NCI-H2029 (cell line): Measurements from ENCODE around the gene ATG2B.
"Not testable (repeated sequence)": the region's sequence is repeated elsewhere in the genome, so short reads cannot be mapped to it uniquely, and the experiment has no call there.

Source experiments
- DNase-seq: peaks from one replicate; lab custom pipeline; 2025; lab: John Stamatoyannopoulos, UW

The ATG2B gene

DNA sequence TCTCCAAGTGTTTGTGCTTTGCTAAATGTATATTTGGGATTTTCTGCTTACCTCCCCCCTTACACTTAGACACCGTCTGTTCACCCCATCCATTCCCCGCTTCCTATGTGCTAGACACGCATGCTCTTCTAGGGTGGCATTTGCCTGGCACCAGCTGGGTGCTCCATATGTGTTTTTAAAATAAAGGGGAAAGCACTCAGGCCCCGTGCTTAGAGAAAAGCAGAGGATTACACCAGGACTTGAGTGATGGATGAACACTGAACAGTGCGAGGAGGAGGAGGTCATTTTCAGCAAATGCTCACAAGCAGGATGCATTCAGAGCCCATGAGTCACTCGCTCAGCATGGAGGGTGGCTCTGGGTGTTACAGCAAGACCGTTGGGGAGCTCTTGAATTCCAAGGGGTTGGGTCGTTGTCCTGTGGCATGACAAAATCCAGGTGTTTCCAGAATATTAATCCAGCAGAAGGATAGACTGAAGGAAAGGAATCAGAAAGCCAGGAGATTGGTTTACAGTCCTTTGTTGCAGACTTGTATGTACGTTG, 110.1 kb downstream of the ATG2B start:
- no peak for DNase-seq

DNA sequence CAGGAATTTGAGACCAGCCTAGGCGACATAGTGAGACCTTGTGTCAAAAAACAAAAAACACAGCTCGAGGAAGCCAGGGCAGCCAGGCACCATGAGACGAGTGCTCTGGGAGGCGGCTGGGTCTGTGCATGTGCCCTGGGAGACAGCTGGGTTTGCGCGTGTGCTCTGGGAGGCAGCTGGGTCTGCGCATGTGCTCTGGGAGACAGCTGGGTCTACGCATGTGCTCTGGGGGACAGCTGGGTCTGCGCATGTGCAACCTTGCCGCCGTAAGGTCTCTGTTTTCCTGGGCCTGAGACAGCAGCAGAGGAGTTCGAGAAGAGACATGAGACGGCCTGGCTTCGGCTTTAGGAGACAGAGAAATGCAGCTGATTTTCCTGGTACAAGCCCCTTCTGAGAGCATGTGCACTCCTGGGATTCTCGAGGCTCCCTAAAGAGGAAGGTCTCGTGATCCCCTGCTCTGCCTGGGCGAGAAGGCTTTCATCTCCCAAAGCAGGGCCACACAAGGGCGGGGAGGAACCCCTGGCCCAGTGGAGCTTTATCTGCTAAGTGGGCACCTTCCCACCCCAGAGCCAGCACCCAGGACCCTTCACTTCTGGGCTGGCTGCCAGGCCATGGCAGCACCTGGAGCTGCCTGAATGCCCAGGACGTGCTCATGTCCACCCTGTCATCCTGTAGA, 110.7 kb downstream of the ATG2B start:
- DNase-seq, result peak; percentile 43

DNA sequence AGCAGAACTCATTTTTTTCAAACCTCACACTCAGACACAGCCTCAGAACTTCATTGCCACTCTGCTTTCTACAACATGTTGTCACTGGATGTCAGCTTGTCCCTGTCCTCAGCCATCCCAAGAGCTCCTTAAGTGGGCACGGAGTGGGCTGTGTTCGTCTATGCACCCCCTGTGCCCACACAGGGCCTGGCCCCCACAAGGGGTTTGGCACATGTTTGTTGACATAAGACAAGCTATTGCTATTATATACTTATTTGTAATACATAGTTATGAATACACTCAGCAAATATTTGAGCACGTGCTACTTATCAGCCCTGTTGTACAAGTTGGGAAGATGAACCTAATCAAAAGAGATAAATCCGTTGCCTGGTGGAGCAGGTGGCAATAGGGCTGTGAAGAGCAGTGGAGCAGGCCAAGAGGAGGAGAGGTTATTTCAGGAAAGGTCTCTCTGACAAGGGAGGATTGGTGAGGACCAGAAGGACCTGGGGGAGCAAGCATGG, 111.4 kb downstream of the ATG2B start:
- DNase-seq, result no peak

DNA sequence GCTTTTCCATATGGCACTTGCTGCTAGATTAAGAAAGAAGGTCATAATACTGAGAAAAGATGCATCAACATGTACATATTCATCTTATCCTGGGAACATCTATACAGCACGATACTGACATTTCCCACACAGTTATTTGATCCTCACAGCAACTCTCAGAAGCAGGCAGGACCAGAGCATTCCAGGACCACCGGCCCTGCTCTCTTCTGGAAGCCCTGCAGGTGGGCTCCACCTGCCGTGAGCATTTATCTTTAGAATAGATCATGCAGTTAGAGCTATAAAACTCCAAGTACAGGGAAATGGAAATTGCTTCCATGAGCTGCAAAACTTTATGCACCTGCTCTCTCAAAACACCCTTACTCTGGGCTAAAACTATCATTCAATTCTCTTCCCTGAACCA, 112.7 kb downstream of the ATG2B start:
- DNase-seq, result no peak

DNA sequence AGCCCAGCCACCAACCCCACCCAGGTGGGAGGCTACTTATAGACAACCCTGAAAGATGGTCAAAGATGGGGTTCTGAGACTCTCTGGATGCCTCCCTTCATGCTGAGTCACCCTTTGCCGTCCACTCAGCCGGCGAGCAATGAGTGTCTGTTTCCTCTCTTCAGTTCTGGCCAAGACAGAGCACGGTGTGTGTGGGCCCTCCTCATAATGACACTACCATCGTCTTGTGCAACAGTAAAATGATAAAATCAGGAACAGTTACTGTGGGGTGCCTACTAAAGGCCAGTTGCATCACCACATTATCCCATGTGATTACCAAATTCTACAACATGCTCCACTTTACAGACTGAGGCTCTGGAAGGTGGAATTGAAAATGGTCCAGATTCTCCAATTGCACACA, 114.1 kb downstream of the ATG2B start:
- no peak for DNase-seq

DNA sequence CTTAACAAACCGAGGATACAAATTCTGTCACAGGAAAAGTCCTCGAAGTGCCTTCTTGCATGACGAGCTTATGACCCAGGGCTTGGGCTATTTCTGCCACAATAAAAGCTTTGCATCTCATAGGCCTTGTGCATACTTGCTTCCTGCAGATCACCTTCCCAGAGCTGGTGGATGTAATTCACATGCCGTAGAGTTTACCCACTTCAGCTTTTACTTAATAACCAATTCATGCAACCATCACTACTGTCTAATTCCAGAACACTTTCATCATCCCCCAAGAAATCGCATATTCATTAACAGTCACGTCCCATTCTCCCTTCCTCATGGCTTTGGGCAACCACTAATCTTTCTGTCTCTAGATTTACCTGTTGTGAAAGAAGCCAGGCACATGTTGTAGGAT, 116.1 kb downstream of the ATG2B start:
- DNase-seq, result no peak

DNA sequence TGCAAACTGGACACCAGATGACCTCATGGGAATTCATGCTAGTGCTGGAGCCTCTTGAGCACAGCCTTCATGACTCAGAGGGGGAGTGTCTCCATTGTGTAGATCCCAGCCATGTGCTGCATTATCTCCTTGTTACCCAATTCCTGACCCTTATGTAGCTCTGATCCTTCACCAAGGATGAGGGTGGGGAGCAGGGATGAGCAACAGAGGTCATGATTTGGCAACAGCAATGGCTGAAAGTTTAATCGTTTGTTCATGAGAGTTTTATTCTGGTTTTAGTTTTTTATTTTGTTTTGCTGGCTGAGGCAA, 116.6 kb downstream of the ATG2B start:
- no peak for DNase-seq

DNA sequence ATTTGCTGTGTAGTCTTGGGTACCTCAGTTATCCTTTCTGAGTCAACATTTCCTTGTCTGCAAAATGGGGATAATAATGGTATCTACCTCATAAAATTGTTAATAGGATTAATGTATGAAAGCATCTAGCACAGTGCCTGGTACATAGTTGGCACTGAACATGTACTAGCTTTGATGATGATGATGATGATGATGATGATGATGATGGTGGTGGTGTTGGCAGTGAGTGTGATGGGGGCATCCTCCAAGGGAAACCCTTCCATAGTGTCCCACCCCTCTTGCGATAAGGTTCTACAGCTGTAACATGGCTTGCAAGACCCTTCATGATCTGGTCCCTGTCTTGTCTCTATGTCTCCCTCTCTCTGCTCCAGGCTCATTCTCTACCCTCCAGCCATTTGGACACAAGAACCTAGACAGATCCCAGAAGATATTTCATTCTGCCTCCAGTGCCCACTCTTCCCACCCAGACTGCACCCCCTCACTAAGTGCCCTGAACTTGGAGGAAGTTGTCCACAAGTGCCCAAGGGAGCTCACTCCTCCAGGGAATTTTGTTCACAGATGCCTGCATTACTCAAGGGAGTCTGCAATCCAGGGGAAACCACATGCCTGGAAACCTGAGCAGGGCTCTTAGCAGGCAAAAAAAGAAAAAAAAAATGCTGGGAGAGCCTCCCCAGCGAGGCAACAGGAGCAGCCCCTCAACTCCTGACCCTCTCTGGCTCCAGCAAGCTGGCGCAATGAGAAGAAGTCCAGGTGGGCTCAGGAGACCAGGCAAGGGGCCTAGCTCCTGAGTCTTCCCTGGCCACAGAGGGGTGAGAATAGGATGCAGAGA, 117.2 kb downstream of the ATG2B start:
- no peak for DNase-seq

DNA sequence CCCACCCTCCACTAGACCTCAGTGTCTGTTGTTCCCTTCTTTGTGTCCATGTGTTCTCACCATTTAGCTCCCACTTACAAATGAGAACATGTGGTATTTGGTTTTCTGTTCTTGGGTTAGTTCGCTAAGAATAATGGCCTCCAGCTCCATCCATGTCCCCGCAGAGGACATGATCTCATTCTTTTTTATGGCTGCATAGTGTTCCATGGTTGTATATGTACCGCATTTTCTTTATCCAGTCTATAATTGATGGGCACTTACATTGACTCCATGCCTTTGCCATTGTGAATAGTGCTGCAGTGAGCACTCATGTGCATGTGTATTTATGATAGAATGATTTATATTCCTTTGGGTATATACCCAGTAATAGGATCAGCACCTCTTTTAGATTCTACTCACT, 118.1 kb downstream of the ATG2B start:
- DNase-seq, result not testable (repeated sequence)

DNA sequence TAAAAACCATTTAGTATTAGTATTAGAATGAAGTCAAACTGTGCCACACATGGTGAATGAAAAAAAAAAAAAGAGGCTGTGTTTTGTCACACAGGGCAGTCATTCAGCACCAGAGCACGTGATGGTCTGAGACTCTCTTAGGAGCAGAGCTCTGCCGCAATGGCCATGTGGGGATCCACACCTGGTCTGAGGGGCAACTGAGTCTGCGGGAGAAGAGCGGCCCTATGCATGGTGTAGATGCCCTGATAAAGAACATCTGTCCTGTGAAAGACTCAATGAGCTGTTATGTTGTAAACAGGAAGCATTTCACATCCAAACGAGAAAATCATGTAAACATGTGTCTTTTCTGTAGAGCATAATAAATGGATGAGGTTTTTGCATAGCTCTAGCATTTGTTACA, 119.4 kb downstream of the ATG2B start:
- DNase-seq, result no peak

DNA sequence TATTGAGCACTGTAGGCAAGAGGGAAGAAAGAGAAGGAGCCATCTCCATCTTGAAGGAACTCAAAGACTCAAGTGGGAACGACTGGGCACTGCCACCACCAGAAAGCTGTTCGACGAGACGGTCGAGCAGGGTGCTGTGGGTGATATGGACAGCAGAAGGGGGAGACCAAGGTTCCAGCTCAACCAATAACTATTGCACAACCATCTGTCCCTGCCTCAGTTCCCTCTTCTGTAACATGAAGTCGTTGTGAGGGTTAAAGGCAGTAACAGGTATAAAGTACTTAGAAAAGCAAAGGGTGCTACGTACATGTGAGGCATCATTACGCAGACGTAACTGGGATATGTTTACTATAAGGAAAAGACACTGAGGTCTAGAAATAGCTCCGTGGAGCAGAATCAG, 121.0 kb downstream of the ATG2B start:
- no peak for DNase-seq

DNA sequence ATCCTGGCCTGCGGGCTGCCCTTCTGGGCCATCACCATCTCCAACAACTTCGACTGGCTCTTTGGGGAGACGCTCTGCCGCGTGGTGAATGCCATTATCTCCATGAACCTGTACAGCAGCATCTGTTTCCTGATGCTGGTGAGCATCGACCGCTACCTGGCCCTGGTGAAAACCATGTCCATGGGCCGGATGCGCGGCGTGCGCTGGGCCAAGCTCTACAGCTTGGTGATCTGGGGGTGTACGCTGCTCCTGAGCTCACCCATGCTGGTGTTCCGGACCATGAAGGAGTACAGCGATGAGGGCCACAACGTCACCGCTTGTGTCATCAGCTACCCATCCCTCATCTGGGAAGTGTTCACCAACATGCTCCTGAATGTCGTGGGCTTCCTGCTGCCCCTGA, 122.5 kb downstream of the ATG2B start:
- no peak for DNase-seq

DNA sequence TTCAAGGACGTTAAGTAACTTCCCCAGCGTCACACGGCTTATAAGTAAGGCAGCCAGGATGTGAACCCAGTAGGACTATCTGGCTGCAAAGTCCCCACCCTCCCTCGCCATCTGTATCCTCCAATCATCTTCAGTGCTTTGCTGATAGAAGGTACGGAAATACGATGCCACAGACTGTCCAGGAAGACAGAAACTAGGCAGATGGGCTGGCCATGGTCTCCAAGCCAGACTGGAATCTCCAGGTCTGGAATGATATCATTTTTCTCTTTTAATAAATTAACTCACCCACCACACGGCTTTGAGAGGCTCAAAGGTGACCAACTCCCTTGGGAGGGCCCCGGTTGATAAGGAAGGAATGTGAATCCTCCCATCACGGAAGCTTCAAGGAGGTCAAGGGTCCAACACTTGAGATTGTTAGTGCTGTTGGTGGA, 123.4 kb downstream of the ATG2B start:
- no peak for DNase-seq

DNA sequence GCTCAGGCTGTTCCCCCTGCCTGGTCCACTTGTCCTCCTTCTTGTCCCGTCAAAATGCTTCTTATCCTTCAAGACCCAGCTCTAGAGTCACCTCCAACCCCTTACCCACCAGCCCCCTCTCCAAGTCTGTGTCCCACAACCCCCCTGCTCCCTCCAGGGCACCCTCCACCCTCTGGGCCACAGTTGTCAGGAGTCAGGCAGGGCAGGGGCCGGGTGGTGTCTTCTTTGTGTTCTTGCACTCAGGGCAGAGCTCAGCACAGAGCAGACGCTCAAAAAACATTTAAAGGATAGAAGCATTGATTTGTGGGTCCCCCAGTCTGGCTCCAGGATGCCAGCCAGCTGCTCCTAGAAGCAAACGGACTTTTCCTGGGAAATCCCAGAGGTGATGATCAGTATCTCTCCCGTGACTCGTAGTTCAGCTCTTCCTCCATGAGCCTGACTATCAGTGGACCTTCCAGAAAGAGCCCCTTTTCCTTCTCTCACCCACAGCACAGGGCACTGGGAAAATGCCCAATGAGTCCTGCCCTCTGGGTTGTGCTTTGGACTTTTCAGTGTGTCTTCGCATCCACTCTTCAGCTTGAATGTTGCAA, 124.4 kb downstream of the ATG2B start:
- no peak for DNase-seq

DNA sequence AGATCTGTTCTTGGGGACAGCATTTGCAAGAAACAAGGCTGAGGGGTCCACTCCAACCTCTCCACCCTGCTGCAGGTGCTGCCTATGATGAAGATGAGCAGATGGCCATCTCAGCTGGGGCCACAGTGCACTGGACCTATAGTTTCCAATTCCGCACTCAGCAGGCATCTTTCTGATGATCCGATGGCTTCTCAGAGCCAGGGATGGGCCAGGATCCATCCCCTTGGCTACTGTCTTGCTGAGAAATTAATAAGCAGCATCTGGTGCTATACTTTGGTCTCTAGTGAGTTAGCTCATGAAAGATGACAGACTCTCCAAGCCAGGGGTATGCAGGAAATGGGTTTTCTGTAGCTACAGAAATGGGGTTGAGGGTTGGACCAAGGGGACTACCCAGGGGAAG, 125.5 kb downstream of the ATG2B start:
- DNase-seq, result no peak

DNA sequence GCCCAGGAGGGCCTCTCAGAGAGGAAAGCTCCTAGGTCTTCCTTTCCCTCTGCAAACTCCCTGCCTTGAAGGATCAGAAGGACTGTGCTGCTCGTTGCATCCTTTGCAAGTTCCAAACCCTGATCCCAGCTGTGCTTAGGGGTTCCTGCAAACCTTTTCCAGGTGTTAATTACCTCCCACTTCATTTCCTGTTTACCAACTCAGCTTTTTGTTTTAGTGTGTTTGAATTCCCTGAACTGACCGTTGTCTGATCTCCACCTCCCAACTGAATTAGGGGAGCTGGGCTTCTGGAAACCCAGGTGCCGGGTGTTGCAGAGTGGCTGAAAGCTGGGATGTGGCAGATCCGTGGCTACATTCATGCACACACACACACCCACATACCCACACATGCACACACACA, 127.7 kb downstream of the ATG2B start:
- DNase-seq, result no peak

DNA sequence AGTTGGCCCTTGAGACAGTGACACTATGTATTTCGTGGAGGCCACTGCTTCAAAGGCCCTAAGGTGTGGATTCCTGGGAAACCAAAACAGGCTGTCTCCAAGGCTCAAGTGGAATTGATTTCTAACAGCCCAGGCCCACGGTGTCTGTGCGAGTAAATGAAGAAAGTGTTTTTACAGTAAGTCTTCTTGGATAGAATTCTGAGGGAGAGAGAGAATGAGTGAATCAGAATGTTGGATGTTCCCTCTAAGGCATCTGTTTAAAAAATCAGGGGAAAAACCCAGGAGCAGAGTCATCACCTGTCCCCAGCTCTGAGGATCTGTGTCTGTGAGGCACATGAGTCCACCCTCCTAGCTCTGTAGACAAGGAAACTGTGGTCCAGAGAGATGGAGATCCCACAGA, 129.5 kb downstream of the ATG2B start:
- DNase-seq, result no peak

DNA sequence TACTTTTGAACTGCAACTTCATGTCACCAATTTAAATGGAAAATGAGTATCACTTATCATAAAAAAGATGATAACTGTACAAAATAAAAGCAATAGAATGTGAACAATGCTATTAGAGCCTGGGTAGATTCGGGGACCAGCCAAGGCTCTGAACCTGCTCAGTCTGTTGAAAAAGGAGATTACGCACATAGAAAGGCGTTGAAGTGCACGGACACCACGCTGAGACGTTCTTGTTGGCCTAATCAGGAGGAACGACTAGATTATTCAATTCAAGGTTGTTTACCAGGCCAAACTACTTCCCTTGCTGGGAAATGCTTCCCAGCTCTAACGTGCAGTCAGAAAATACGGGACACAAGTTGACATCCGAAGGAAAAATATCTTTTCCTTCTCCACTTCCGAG, 130.6 kb downstream of the ATG2B start:
- DNase-seq, result no peak

DNA sequence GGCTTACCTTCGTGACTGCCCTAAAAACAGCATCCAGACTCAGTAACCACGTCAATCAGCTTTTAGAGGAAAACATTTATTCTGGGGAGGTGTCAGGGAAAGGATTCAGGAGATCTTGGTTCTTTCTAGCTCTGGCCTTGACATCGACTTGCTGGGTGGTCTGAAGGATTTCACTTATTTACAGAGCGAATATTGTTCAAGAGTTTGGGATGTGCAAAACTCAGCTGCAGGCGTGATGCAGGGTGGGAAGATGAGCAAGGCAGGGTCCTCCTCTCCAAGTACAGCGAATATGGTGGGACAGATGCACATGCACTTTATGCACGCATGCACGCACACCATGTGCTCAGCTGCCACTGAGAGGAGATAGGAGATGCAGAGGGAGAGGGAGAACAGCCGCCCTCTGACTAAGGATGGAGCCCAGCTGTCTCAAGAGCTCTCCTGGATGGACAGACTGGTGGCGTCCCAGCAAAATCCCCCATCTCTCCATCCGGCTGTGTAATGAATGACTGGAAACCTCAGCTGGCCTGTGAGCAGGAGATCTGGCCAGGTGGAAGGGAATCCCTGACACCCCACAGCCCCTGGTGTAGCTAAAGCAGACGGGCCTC, 131.5 kb downstream of the ATG2B start:
- DNase-seq, result no peak

DNA sequence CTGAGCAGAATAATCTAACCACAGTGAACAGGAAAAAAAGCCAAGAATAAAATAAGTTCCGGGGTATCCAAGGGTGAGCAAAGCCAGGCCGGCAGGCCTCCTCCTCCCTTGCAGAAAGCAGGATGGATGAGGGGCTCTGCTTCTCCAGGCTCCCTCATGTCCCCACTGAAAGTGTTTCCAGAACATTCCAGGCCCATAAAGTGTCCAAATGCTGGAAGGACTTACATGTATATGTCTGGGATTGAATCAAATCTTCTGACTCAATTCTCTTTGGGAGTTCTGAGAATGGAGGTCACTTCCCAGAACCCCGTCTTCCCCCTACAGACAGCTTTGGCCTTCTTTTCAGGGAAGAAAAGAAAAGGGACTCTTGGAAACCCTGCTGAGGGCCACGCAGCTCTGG, 132.1 kb downstream of the ATG2B start:
- DNase-seq, result no peak

DNA sequence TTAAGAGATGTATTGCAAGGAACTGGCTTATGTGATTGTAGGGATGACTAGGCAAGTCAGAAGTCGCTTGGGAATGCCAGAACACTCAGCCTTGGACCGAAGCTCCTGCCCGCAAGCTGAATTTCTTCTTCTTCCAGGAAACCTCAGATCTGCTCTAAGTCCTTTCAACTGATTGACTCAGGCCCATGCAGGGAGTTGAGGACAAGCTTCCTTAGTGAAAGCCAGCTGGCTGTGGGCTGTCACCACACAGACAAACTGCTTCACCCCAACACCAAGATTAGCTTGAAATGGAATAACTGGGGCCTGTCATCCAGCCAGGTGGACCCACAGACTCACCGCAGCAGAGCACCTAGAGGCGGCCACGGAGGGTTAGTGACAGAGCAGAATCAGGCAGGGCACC, 133.8 kb downstream of the ATG2B start:
- no peak for DNase-seq
